Measurements from ENCODE around the gene ATXN10. TPM values are rescaled to one million over a fixed set of nuclear protein-coding genes. Genes with fewer than 3 reads are reported as not detected.

Gene ATXN10
- total RNA-seq, 3 donors from 2014 or later: 59.9 to 136 (median 66.8) TPM

DNA sequence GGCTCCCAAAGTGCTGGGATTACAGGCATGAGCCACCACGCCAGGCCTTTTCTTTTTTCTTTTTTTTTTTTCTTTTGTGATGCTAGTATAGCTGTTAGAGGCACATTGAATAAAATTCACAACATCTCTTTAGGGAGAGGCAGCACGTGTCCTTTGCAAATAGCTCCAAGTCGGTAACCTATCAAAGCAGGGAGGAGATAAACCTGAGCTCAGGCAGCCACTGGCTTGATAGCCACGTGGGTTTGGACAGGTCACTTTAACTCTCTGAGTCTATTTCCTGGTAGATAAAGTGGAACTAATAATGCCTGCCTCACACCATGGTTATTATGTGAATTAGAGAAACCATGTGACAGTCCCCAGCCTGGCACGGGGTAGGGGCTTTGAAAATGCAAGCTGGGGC, 43.1 kb upstream of the ATXN10 start:
- Histone ChIP-seq H3K4me3 (no peak overlapping the region), H3K4me1 (ENCODE audit: low read depth) (no peaks in the 10 kb centered on the region), H3K9me3 (no peaks in the 10 kb centered on the region), H3K36me3 (ENCODE audit: low read depth) (no peaks in the 10 kb centered on the region)
- TF ChIP-seq, protein P1, sequence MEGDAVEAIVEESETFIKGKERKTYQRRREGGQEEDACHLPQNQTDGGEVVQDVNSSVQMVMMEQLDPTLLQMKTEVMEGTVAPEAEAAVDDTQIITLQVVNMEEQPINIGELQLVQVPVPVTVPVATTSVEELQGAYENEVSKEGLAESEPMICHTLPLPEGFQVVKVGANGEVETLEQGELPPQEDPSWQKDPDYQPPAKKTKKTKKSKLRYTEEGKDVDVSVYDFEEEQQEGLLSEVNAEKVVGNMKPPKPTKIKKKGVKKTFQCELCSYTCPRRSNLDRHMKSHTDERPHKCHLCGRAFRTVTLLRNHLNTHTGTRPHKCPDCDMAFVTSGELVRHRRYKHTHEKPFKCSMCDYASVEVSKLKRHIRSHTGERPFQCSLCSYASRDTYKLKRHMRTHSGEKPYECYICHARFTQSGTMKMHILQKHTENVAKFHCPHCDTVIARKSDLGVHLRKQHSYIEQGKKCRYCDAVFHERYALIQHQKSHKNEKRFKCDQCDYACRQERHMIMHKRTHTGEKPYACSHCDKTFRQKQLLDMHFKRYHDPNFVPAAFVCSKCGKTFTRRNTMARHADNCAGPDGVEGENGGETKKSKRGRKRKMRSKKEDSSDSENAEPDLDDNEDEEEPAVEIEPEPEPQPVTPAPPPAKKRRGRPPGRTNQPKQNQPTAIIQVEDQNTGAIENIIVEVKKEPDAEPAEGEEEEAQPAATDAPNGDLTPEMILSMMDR (IDR thresholded peaks at IDR 0.05): no peak
- DNase-seq (peak in 1 of 3 donors; percentile 8), ATAC-seq (peak; percentile 14)
- intact Hi-C loops (cut with DNase I, micrococcal nuclease): no loop called here

DNA sequence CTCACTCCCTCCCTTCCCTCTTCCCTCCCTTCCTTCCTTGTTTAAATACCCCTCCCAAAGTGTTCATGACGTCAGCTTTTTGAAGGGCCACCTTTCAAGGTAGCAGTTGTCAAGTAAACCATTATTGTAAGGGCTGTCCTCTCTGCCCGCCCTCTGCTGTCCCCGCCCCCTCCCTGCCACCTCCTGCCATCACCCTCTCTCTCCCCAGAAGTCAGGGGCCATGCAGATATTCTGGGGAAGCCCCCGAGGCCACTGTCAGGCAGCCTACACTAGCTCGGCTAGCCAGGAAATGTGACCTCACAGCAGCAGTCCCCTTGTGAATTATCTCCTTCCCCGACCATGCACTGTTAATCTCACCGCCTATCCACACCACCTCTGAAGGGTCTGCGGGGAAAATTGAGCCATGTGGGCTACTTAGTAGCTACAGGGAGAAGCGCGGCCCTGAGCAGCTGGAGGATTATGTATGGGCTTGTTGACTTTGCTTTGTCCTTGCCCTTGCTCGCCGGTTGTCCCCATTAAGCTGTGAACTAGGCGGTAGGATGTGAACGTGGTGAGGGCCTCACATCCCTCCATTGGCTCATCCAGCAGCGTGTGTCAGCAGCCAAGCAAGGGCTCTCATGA, 42.1 kb upstream of the ATXN10 start:
- Histone ChIP-seq H3K36me3 (ENCODE audit: low read depth) (no peaks in the 10 kb centered on the region), H3K4me3 (no peak overlapping the region), H3K9me3 (no peaks in the 10 kb centered on the region), H3K4me1 (ENCODE audit: low read depth) (no peaks in the 10 kb centered on the region)
- intact Hi-C loops (cut with DNase I, micrococcal nuclease): no loop called here
- ATAC-seq (peak; percentile 26), DNase-seq (no peak)
- TF ChIP-seq, protein P1 (IDR thresholded peaks at IDR 0.05): no peak

DNA sequence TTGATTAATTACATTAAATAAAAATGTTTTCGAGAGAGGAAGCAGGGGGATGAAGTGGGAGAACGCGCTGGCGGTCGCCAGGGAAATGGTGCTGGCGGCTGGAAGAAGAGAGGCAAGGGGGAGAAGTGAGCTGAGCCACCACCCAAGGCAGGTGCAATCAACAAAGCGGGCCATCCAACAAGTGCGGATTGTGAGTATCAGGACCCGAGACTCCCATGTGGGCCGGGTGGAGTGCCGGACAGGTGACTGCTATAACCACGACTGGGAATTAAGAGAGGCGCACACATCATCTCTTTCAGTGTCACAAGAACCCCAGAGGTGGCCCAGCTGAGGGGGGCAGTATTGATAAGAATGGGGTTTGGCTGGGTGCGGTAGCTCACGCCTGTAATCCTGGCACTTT, 41.2 kb upstream of the ATXN10 start:
- Histone ChIP-seq H3K4me1 (ENCODE audit: low read depth) (no peaks in the 10 kb centered on the region), H3K36me3 (ENCODE audit: low read depth) (no peaks in the 10 kb centered on the region), H3K9me3 (no peaks in the 10 kb centered on the region), H3K4me3 (no peak overlapping the region)
- no peak for ATAC-seq
- intact Hi-C loops (cut with DNase I, micrococcal nuclease): no loop called here
- DNase-seq: no peak
- TF ChIP-seq, protein P1 (IDR thresholded peaks at IDR 0.05): no peak

DNA sequence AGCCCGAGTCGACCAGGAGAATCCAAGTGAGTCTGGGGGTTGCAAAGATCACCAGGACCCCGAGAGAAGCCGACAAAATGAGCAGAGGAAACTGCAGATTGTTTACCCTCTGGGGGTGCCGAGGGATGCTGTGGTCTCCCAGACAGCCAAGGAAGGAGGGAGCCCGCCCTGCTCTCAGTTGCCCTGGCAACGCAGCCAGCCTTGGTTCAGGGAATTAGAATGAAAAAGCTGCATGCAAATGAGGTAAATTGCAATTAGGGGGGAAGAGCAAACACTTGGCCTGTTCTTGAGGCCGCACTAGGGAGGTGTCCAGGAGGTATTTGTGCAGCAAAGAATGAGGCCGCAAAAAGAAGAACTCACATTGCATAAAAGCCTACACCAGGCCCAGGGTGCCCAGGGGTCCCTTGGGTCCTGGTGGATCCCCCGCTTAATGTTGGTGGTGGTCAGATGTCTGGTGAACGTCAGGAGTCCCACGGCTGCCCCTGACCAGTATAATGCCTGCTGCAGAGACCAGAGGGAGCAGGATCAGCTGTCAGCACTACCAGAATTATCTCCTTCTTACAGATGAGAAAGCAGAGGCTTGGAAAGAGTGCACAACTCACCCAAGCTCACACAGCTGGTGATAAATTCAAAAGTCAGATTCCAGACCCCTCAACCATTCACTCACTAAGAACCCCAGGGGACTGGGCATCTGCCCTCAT, 40.3 kb upstream of the ATXN10 start:
- Histone ChIP-seq H3K4me1 (ENCODE audit: low read depth) (no peaks in the 10 kb centered on the region), H3K4me3 (no peak overlapping the region), H3K9me3 (no peaks in the 10 kb centered on the region), H3K36me3 (ENCODE audit: low read depth) (no peaks in the 10 kb centered on the region)
- intact Hi-C loops (cut with DNase I, micrococcal nuclease): no loop called here
- TF ChIP-seq, protein P1 (IDR thresholded peaks at IDR 0.05): no peak
- ATAC-seq (no peak), DNase-seq (no peak)

DNA sequence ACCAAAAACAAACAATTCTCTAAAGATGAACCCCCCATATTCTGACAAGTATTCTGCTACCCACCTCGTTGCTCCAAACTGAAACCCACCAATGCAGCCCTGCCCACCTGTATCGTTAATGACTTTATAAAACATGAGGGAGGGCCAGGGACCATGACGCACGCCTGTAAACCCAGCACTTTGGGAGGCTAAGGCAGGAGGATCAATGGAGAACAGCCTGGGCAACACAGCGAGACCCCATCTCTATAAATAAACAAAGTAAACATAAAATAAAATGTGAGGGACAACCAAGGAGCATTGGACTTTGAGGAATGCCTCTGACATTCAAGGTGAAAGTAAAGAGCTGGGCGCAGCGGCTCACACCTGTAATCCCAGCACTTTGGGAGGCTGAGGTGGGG, 39.8 kb upstream of the ATXN10 start:
- no peak for ATAC-seq
- intact Hi-C loops (cut with DNase I, micrococcal nuclease): no loop called here
- Histone ChIP-seq H3K4me1 (ENCODE audit: low read depth) (no peaks in the 10 kb centered on the region), H3K36me3 (ENCODE audit: low read depth) (no peaks in the 10 kb centered on the region), H3K9me3 (no peaks in the 10 kb centered on the region), H3K4me3 (no peak overlapping the region)
- TF ChIP-seq, protein P1 (IDR thresholded peaks at IDR 0.05): no peak
- DNase-seq: no peak
